ENCODE data around the gene SAMSN1.

DNA sequence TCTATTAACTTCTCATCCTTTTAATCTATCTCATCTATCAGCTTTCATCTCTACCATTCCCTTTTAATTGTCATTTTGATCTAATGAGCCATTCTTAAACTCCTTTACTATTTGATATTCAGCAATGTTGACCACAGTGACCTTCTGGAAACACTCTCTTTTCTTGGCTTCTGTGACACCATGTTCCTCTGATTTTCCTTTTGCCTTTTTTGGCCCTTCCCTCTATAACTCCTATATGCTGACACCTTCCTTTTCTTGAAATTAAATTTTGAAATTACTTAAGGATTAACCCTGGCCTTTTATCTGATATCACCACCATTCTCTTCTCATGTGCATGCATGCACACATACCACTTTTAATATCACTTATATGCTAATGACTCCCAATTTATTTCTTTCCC is 41.2 kb upstream of the SAMSN1 start:
- TF ChIP-seq, protein P1, sequence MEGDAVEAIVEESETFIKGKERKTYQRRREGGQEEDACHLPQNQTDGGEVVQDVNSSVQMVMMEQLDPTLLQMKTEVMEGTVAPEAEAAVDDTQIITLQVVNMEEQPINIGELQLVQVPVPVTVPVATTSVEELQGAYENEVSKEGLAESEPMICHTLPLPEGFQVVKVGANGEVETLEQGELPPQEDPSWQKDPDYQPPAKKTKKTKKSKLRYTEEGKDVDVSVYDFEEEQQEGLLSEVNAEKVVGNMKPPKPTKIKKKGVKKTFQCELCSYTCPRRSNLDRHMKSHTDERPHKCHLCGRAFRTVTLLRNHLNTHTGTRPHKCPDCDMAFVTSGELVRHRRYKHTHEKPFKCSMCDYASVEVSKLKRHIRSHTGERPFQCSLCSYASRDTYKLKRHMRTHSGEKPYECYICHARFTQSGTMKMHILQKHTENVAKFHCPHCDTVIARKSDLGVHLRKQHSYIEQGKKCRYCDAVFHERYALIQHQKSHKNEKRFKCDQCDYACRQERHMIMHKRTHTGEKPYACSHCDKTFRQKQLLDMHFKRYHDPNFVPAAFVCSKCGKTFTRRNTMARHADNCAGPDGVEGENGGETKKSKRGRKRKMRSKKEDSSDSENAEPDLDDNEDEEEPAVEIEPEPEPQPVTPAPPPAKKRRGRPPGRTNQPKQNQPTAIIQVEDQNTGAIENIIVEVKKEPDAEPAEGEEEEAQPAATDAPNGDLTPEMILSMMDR (IDR thresholded peaks at IDR 0.05) = no peak
- TF ChIP-seq POLR2AphosphoS5 (IDR thresholded peaks at IDR 0.05; ENCODE audit: low read depth, low read length) (no peak), SIN3A (IDR thresholded peaks at IDR 0.05; ENCODE audit: borderline replicate concordance, insufficient read depth, low read depth, low read length) (no peak)

Data from Panc1 (cell line).